GM18511 (cell line): ENCODE results near the gene UBASH3B.

Experiments used
- ATAC-seq: cut with Tn5 transposase; IDR thresholded peaks from one replicate; pipeline ENCODE4 v1.9.1; 2021; ENCODE audit warnings: mild to moderate bottlenecking, moderate library complexity; ENCODE audit not compliant: unreplicated experiment

Gene UBASH3B

GRCh38 chr11:122751292-122752070, 96.0 kb downstream of the UBASH3B start:
- ATAC-seq = no peak

- no peak for ATAC-seq
Measured at GRCh38 chr11:122754028-122754427, 98.5 kb downstream of the UBASH3B start.

- ATAC-seq = no peak
Measured at GRCh38 chr11:122754553-122755322, 99.2 kb downstream of the UBASH3B start.

- no peak for ATAC-seq
Measured at GRCh38 chr11:122755409-122755808, 99.9 kb downstream of the UBASH3B start.

- ATAC-seq = no peak
Measured at GRCh38 chr11:122755941-122756340, 100.4 kb downstream of the UBASH3B start.

DNA sequence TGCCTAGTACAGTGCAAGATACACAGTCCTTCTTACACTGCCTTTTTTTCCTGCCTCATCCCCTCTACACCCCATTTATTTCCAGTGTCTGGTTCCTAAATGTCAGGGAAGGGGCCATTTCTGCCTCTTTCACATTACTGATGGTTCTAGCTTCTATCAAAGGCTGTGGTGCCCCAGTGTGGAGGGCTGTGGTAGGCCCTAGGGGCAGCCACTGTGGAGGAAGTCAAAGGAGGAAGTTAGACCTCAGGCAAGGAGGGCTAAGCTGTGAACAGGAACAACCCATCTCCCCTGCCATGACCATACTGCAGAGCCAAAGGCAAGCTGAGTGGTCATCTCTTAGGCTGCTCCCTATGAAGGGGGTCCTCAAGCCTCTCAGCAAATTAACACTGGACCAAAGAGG, 100.9 kb downstream of the UBASH3B start:
- ATAC-seq = peak; percentile 90

GRCh38 chr11:122757201-122757600, 101.7 kb downstream of the UBASH3B start:
- no peak for ATAC-seq

- no peak for ATAC-seq
Measured at GRCh38 chr11:122758339-122758738, 102.8 kb downstream of the UBASH3B start.

- ATAC-seq = no peak
Measured at GRCh38 chr11:122758974-122759373, 103.5 kb downstream of the UBASH3B start.

DNA sequence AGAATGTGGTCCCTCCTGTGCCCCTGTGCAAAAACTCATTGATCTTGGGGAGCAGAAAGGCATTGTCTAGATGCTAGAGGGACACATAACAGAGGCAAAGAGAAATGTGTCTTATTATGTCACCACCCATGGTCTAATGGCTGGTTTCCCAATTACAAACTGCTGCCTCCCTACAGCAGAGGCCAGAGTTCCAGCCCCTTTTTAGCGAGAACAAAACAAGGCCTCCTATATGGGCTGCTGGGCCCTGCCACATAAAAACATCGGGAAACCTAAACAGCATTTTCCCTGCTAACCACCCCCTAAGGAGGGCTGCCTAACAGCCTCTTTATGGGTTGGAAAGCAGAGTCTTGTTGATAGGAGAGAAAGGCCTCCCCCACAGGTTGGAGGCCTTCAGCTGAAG, 107.6 kb downstream of the UBASH3B start:
- ATAC-seq = no peak

DNA sequence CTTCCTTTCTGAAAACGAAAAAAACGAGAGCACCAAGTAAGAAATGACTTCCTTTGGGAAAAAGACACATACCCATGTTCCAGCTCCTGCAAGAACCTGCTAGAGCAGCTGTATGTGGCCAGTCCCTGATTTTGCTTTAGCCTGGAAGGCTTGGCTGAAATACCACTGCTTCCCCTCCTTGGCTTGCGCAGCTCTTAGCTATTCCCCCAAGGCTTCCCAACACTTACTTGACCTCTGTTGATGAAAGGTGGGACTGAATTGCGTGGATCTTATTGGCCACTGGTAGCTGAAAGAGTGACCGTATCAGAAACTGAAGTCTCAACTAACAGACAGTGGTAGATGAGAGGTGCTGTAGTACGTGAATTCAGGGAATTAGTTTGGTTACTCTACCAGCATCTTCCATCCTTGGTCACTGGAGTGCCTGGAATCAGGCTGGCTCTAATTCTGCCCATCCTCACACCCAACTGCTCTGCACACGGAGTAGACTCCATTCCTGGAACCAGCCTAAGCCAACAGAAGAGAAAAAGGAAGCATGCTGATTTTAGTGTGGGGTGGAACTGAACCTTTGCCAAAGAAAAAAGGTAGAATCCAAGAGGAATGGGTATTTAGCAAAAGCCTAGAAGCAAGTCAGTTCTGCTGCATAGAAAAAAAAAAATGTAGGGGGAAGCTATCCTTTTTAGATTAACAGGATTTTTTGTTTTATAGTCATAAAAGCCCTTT, 109.0 kb downstream of the UBASH3B start:
- ATAC-seq = no peak

DNA sequence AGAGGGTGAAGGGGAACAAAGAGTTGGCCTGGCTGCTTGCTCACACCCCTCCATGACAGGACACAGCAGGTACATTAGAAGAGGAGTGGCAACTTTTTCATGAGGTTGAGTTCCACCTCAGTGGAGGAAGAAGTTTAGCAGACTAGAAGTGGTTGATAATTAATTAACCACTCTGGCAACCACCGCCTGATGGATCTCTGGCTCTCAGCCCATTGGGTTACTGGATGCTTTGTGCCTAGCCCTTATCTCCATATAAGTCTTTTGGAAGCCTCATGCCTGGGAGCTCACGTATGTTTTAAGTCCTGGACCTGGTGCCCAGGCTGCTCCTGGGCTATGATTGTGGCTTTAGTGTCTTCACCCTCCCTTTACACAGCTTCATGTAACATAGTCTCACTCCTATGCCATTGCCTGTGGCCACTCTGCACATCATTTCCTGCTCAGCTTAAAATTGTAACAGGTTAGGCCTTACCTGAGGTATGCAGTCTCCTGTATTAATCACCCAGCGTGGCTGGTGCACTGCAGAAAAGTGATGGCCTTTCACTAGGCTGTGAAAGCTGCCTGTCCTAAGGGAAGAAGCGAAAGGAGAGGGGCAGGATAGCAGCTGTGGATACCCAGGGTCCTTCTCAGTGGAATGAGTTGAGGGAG, 110.1 kb downstream of the UBASH3B start:
- no peak for ATAC-seq

DNA sequence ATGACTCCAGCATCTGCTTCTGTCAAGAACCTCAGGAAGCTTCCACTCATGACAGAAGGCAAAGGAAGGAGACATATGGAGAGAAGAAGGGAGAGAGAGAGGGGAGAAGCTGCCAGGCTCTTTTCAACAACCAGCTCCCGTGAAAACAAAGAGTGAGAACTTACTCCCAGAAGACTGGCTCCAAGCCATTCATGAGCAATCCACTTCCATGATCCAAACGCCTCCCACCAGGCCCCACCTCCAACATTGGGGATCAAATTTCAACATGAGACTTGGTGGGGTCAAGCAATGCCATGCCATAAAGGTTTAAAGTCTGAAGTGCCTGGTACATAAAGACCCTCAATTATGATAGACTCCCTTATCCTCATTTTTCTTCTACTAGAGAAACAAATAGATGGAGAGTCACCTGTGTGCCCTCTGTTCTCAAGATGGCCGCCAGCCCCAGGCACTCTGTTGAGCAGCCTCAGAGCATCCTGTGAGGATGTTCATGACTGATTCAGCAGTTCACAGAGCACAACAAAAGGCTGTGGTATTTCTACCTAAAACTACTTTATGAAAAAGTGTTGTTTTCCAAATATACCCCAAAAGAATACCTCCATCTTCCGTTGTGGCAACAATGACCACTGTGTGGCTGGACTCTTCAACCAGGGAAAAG, 113.7 kb downstream of the UBASH3B start:
- ATAC-seq = no peak

- ATAC-seq = no peak
Measured at GRCh38 chr11:122772945-122773344, 117.4 kb downstream of the UBASH3B start.

- no peak for ATAC-seq
Measured at GRCh38 chr11:122773781-122774266, 118.3 kb downstream of the UBASH3B start.

DNA sequence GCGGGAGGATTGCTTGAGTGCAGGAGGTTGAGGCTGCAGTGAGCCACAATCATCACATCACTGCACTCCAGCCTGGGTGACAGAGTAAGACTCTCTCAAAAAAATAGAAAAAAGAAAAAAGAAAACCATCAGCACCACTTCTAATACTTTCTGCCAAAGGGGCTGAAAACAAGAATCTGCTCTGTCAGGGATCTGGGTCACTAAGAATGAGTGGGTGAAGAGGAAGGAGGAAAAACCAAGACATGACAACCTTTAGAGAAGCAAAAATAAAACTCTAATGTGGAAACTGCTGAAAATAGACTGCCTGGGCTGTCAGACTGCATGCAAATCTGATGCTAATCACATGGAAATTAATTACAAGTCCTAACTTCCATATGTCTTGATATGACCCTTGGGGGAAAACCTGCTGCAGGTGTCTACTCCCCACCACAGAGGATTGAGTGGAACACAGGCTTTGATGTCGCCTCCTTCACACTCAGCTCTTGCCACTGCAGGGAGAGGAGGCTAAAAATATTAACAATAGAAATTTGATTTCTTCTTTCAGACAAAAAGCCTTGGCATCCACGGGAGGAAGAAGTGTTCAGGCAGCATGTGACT, 120.3 kb downstream of the UBASH3B start:
- no peak for ATAC-seq

GRCh38 chr11:122776546-122776945, 121.0 kb downstream of the UBASH3B start:
- no peak for ATAC-seq

DNA sequence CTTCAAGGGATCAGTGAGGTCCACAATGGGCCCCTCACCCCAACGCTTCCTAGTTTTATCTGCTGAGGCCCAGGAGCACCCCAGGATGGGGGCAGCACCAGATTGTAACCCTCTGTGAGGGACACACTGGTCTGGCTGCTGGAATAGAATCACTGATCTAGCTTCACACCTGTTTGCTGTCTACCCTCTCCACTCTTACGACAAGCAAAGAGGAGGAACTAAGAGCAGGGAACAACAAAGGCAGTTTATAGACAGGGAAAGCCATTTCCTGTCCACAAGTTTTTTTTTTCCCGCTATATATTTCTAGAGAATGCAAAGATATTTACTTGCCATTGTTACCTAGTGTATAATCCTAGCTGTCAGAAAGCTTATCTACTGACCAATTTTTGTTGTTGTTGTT, 121.8 kb downstream of the UBASH3B start:
- ATAC-seq = no peak

DNA sequence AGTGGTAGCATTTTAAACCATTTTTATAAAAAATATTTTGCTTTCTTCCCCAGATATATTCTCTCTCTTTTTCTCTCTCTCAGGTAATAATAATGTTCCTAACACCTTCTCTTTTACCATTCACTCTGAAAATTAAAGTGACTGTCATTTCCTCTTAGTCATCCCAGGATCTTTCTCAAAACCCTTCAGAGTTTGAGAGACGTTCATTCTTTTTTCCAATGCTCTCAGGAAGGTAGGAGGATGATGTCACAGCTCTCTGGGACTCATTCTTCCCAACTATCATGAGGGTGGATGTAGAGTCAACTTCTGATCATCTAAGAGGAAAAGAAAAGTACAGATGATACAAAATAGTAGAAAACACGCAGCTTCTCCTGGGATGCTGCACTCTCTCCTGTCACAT, 122.6 kb downstream of the UBASH3B start:
- no peak for ATAC-seq

GRCh38 chr11:122779047-122779629, 123.6 kb downstream of the UBASH3B start:
- ATAC-seq = no peak
